SK-N-MC (cell line): ENCODE measurements around the gene NIM1K.

Experiments
- DNase-seq: peaks from one replicate; pipeline ENCODE4 v3.0.0-alpha.2; 2011; ENCODE audit warnings: low read depth, low spot score
- H3K27ac ChIP-seq: fragments of 200-600 bp; sonication (generic); 2 replicates; pipeline ENCODE4 v1.5.1; 2016; ENCODE audit warnings: mixed run types
- H3K36me3 ChIP-seq: fragments of 200-600 bp; sonication (generic); 2 replicates; pipeline ENCODE4 v1.6.1; 2017; ENCODE audit warnings: antibody characterized with exemption, low read length, mixed read lengths; ENCODE audit not compliant: insufficient read depth
- H3K4me3 ChIP-seq: fragments of 200-600 bp; sonication (generic); 2 replicates; pipeline ENCODE4 v1.5.1; 2016
- H3K9ac ChIP-seq: fragments of 200-600 bp; sonication (generic); 2 replicates; pipeline ENCODE4 v1.8.0; 2017; ENCODE audit warnings: mixed run types, mixed read lengths; ENCODE audit not compliant: insufficient read length
- H3K9me3 ChIP-seq: fragments of 200-600 bp; sonication (generic); 2 replicates; pipeline ENCODE4 v1.6.1; 2017; ENCODE audit warnings: low read depth, mild to moderate bottlenecking, antibody characterized with exemption, low read length, moderate library complexity, mixed read lengths
- EZH2 ChIP-seq: fragments of 200-600 bp; sonication (generic); IDR thresholded peaks from one replicate; pipeline ENCODE4 v1.6.1; 2017; ENCODE audit warnings: antibody characterized with exemption
- FOXP2 ChIP-seq: optimal IDR thresholded peaks from 2 replicates; pipeline ENCODE3; 2011; ENCODE audit warnings: mild to moderate bottlenecking, moderate library complexity; ENCODE audit not compliant: insufficient read depth; ENCODE audit errors: extremely low read length, control extremely low read depth
- POLR2AphosphoS5 ChIP-seq: IDR thresholded peaks from 2 replicates; pipeline ENCODE4 v1.6.1; 2012; ENCODE audit warnings: mild to moderate bottlenecking, low read depth, low read length, borderline replicate concordance

NIM1K gene

GRCh38 chr5:43290726-43291125 lies 98.7 kb downstream of the NIM1K start:
- Histone ChIP-seq H3K36me3 (peaks cover 91% of the 10 kb centered on the region), H3K4me3 (no peak overlapping the region), H3K9ac (no peak overlapping the region), H3K9me3 (no peaks in the 10 kb centered on the region), H3K27ac (peak overlapping the region; percentile 30; the same call in 1 of the 2 replicates)
- DNase-seq, result no peak
- no peak for TF ChIP-seq FOXP2
- no peak for TF ChIP-seq POLR2AphosphoS5
- TF ChIP-seq EZH2, result no peak

GRCh38 chr5:43294226-43294625 lies 102.2 kb downstream of the NIM1K start:
- Histone ChIP-seq H3K27ac (no peak overlapping the region), H3K36me3 (peaks cover 96% of the 10 kb centered on the region), H3K9ac (no peak overlapping the region), H3K9me3 (no peaks in the 10 kb centered on the region), H3K4me3 (no peak overlapping the region)
- TF ChIP-seq FOXP2 (no peak), EZH2 (no peak), POLR2AphosphoS5 (no peak)
- no peak for DNase-seq

GRCh38 chr5:43295202-43295601 lies 103.2 kb downstream of the NIM1K start:
- H3K27ac ChIP-seq, result no peak overlapping the region
- peaks cover 94% of the 10 kb centered on the region for H3K36me3 ChIP-seq
- no peak overlapping the region for H3K9ac ChIP-seq
- TF ChIP-seq POLR2AphosphoS5, result no peak
- no peak for TF ChIP-seq EZH2
- TF ChIP-seq FOXP2, result no peak
- no peaks in the 10 kb centered on the region for H3K9me3 ChIP-seq
- no peak for DNase-seq
- no peak overlapping the region for H3K4me3 ChIP-seq

- 0 out of 2 replicates have a peak overlapping the region, but pooled peaks have one; percentile 23 for H3K27ac ChIP-seq
- TF ChIP-seq FOXP2, result no peak
- TF ChIP-seq EZH2, result no peak
- no peak for TF ChIP-seq POLR2AphosphoS5
- H3K36me3 ChIP-seq, result peaks cover 94% of the 10 kb centered on the region
- no peak overlapping the region for H3K9ac ChIP-seq
- no peak for DNase-seq
- no peak overlapping the region for H3K4me3 ChIP-seq
- H3K9me3 ChIP-seq, result no peaks in the 10 kb centered on the region
Observed at GRCh38 chr5:43296835-43297234, 104.8 kb downstream of the NIM1K start.

GRCh38 chr5:43298443-43298842 lies 106.4 kb downstream of the NIM1K start:
- Histone ChIP-seq H3K36me3 (peaks cover 96% of the 10 kb centered on the region), H3K9me3 (no peaks in the 10 kb centered on the region), H3K4me3 (no peak overlapping the region), H3K9ac (no peak overlapping the region), H3K27ac (0 out of 2 replicates have a peak overlapping the region, but pooled peaks have one; percentile 4)
- DNase-seq, result no peak
- no peak for TF ChIP-seq EZH2
- no peak for TF ChIP-seq FOXP2
- TF ChIP-seq POLR2AphosphoS5, result no peak

- Histone ChIP-seq H3K9me3 (no peaks in the 10 kb centered on the region), H3K9ac (no peak overlapping the region), H3K4me3 (no peak overlapping the region), H3K36me3 (peaks cover 96% of the 10 kb centered on the region), H3K27ac (no peak overlapping the region)
- TF ChIP-seq POLR2AphosphoS5 (no peak), FOXP2 (no peak), EZH2 (no peak)
- DNase-seq, result no peak
Observed at GRCh38 chr5:43300112-43300511, 108.1 kb downstream of the NIM1K start.

- no peak for DNase-seq
- no peaks in the 10 kb centered on the region for H3K9me3 ChIP-seq
- H3K27ac ChIP-seq, result peak overlapping the region; percentile 12; the same call in 1 of the 2 replicates
- no peak overlapping the region for H3K9ac ChIP-seq
- H3K36me3 ChIP-seq, result peaks cover 88% of the 10 kb centered on the region
- no peak overlapping the region for H3K4me3 ChIP-seq
- TF ChIP-seq EZH2 (no peak), FOXP2 (no peak), POLR2AphosphoS5 (no peak)
Observed at GRCh38 chr5:43301653-43302091, 109.6 kb downstream of the NIM1K start.

- no peak; the same call in 1 of the 2 replicates for TF ChIP-seq POLR2AphosphoS5
- no peak for TF ChIP-seq FOXP2
- no peak for TF ChIP-seq EZH2
- Histone ChIP-seq H3K36me3 (peaks cover 81% of the 10 kb centered on the region), H3K4me3 (no peak overlapping the region)
Observed at GRCh38 chr5:43302481-43302880, 110.5 kb downstream of the NIM1K start.

GRCh38 chr5:43303242-43303641 lies 111.2 kb downstream of the NIM1K start:
- no peak for DNase-seq

More at GRCh38 chr5:43302481-43302880, 110.5 kb downstream of the NIM1K start:
- H3K27ac ChIP-seq, result no peak overlapping the region
- no peaks in the 10 kb centered on the region for H3K9me3 ChIP-seq
- no peak for DNase-seq
- H3K9ac ChIP-seq, result no peak overlapping the region

More at GRCh38 chr5:43303242-43303641, 111.2 kb downstream of the NIM1K start:
- Histone ChIP-seq H3K4me3 (no peak overlapping the region), H3K27ac (peak overlapping the region; percentile 21; the same call in 1 of the 2 replicates), H3K9ac (no peak overlapping the region), H3K9me3 (no peaks in the 10 kb centered on the region), H3K36me3 (peaks cover 81% of the 10 kb centered on the region)
- TF ChIP-seq EZH2 (no peak), POLR2AphosphoS5 (no peak), FOXP2 (no peak)
